ENCODE data around the gene KLHL1. TPM values are rescaled to one million over a fixed set of nuclear protein-coding genes. Genes with fewer than 3 reads are reported as not detected.

The KLHL1 gene
- total RNA-seq, 4 donors from 2014 or later, result not detected

GRCh38 chr13:69872321-69873047 is 235.8 kb downstream of the KLHL1 start:
- TF ChIP-seq, protein P1, sequence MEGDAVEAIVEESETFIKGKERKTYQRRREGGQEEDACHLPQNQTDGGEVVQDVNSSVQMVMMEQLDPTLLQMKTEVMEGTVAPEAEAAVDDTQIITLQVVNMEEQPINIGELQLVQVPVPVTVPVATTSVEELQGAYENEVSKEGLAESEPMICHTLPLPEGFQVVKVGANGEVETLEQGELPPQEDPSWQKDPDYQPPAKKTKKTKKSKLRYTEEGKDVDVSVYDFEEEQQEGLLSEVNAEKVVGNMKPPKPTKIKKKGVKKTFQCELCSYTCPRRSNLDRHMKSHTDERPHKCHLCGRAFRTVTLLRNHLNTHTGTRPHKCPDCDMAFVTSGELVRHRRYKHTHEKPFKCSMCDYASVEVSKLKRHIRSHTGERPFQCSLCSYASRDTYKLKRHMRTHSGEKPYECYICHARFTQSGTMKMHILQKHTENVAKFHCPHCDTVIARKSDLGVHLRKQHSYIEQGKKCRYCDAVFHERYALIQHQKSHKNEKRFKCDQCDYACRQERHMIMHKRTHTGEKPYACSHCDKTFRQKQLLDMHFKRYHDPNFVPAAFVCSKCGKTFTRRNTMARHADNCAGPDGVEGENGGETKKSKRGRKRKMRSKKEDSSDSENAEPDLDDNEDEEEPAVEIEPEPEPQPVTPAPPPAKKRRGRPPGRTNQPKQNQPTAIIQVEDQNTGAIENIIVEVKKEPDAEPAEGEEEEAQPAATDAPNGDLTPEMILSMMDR (IDR thresholded peaks at IDR 0.05), result no peak
- no peak for TF ChIP-seq POLR2A (IDR thresholded peaks at IDR 0.05)
- H3K9me3 ChIP-seq, result no peaks in the 10 kb centered on the region
- no peaks in the 10 kb centered on the region for H3K4me1 ChIP-seq
- H3K4me3 ChIP-seq, result no peak overlapping the region
- intact Hi-C loops (cut with DNase I; ENCODE audit: low total_unique reads), result no loop called here
- no peaks in the 10 kb centered on the region for H3K36me3 ChIP-seq
- no peaks in the 10 kb centered on the region for H3K27me3 ChIP-seq
- DNase-seq, result no peak
- no peak overlapping the region for H3K27ac ChIP-seq

- Histone ChIP-seq H3K4me1 (no peaks in the 10 kb centered on the region), H3K27me3 (no peaks in the 10 kb centered on the region), H3K4me3 (no peak overlapping the region), H3K27ac (no peak overlapping the region), H3K9me3 (no peaks in the 10 kb centered on the region), H3K36me3 (no peaks in the 10 kb centered on the region)
- DNase-seq, result no peak
- intact Hi-C loops (cut with DNase I; ENCODE audit: low total_unique reads), result no loop called here
- TF ChIP-seq, protein P1 (IDR thresholded peaks at IDR 0.05), result no peak
- no peak for TF ChIP-seq POLR2A (IDR thresholded peaks at IDR 0.05)
Observed at GRCh38 chr13:69866555-69866954, 241.7 kb downstream of the KLHL1 start.

- H3K9me3 ChIP-seq, result no peaks in the 10 kb centered on the region
- H3K27me3 ChIP-seq, result no peaks in the 10 kb centered on the region
- H3K27ac ChIP-seq, result no peak overlapping the region
- TF ChIP-seq, protein P1 (IDR thresholded peaks at IDR 0.05), result peak in 1 of 4 experiments; percentile 34
- no peak for TF ChIP-seq POLR2A (IDR thresholded peaks at IDR 0.05)
- H3K4me1 ChIP-seq, result no peaks in the 10 kb centered on the region
- H3K4me3 ChIP-seq, result no peak overlapping the region
- no peaks in the 10 kb centered on the region for H3K36me3 ChIP-seq
- intact Hi-C loops (cut with DNase I; ENCODE audit: low total_unique reads), result no loop called here
- DNase-seq, result no peak
Observed at GRCh38 chr13:69857183-69857821, 250.9 kb downstream of the KLHL1 start.

DNA sequence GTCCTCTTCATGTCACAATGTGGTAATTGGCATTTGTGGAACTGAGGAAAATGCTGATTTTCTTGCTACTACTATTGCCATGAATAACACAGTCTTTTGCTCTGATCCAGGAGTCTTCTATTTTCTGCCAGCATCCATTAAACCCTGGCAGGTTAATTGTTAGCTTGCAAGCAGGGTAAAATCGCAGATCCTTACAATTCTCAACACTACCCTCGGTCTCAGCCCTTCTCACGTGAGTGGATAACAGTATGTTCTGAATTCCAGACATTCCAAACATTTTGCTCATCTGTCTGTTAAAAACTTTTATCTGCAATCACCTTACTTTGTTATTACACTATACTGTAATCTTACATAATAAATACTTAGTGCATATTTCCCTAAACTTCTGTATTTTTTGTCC is 251.9 kb downstream of the KLHL1 start:
- Histone ChIP-seq H3K27me3 (no peaks in the 10 kb centered on the region), H3K4me3 (no peak overlapping the region), H3K4me1 (no peaks in the 10 kb centered on the region), H3K36me3 (no peaks in the 10 kb centered on the region), H3K9me3 (no peaks in the 10 kb centered on the region), H3K27ac (no peak overlapping the region)
- TF ChIP-seq POLR2A (IDR thresholded peaks at IDR 0.05), result no peak
- TF ChIP-seq, protein P1 (IDR thresholded peaks at IDR 0.05), result no peak
- intact Hi-C loops (cut with DNase I; ENCODE audit: low total_unique reads), result no loop called here
- no peak for DNase-seq

GRCh38 chr13:69828527-69828926 is 279.7 kb downstream of the KLHL1 start:
- H3K36me3 ChIP-seq, result no peaks in the 10 kb centered on the region
- H3K4me1 ChIP-seq, result no peaks in the 10 kb centered on the region
- DNase-seq, result no peak
- TF ChIP-seq, protein P1 (IDR thresholded peaks at IDR 0.05), result no peak
- H3K4me3 ChIP-seq, result no peak overlapping the region
- H3K27me3 ChIP-seq, result no peaks in the 10 kb centered on the region
- H3K27ac ChIP-seq, result no peak overlapping the region
- H3K9me3 ChIP-seq, result no peaks in the 10 kb centered on the region
- intact Hi-C loops (cut with DNase I; ENCODE audit: low total_unique reads), result no loop called here

All from uterus (tissue), 4 donors.